ENCODE results near the gene H2BK1. TPM values are rescaled to one million over a fixed set of nuclear protein-coding genes. Genes with fewer than 3 reads are reported as not detected.

Gene H2BK1
- total RNA-seq, 4 donors from 2014 or later: not detected

DNA sequence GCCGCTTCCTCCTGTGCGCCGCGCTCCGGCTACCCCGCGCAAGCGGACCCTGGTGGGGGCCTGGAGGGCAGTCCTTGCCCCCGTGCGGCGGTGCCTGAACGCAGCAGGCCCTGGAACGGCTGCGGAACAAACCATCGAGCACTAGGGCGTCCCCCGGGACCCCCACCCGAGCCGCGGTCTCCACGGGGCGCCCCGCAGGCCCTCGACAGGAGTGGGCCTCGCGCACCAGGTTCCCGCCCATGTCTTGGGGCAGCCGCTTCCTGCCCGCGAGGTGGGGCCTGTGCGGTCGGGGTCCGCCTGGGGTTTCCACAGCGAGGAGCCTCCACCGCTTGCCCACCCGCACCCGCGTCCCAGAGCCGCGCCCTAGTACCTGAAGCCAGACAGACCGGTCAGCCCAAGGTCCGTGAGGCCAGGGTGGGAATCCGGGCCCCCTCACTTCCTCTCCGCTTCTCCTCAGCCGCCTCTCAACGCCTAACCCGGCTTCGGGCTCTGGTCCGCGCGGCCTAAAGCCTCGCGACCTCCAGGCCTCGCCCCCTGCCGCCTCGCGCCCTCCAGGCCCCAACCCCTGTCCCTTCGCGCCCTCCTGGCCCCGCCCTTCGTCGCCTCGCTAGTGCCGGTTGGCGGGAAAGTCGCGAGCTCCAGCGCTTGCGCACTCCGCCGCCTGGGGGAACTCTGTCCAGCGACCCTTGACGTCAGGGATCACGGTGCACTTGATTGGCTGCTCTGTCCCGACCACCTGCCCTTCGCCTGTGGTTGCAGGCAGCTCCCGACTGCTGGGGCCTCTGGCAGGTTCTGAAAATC lies 35.8 kb downstream of the H2BK1 start:
- TF ChIP-seq, protein P1, sequence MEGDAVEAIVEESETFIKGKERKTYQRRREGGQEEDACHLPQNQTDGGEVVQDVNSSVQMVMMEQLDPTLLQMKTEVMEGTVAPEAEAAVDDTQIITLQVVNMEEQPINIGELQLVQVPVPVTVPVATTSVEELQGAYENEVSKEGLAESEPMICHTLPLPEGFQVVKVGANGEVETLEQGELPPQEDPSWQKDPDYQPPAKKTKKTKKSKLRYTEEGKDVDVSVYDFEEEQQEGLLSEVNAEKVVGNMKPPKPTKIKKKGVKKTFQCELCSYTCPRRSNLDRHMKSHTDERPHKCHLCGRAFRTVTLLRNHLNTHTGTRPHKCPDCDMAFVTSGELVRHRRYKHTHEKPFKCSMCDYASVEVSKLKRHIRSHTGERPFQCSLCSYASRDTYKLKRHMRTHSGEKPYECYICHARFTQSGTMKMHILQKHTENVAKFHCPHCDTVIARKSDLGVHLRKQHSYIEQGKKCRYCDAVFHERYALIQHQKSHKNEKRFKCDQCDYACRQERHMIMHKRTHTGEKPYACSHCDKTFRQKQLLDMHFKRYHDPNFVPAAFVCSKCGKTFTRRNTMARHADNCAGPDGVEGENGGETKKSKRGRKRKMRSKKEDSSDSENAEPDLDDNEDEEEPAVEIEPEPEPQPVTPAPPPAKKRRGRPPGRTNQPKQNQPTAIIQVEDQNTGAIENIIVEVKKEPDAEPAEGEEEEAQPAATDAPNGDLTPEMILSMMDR (IDR thresholded peaks at IDR 0.05): no peak
- no peak for TF ChIP-seq POLR2A (IDR thresholded peaks at IDR 0.05)
- peak in 1 of 2 donors; percentile 86 for DNase-seq (ENCODE audit: low spot score in 2 of 2)
- intact Hi-C loops (cut with DNase I; ENCODE audit: low total_unique reads): loop anchor here (5.0 kb wide), 1 partner anchor 52 kb away; no protein-coding TSS in a partner anchor
- H3K4me3 ChIP-seq (ENCODE audit: low read depth, poor library complexity, severe bottlenecking): no peak overlapping the region
- 56 to 62% methylated on average over 63 to 70 of the region's 77 CpGs for WGBS, 2 donors

DNA sequence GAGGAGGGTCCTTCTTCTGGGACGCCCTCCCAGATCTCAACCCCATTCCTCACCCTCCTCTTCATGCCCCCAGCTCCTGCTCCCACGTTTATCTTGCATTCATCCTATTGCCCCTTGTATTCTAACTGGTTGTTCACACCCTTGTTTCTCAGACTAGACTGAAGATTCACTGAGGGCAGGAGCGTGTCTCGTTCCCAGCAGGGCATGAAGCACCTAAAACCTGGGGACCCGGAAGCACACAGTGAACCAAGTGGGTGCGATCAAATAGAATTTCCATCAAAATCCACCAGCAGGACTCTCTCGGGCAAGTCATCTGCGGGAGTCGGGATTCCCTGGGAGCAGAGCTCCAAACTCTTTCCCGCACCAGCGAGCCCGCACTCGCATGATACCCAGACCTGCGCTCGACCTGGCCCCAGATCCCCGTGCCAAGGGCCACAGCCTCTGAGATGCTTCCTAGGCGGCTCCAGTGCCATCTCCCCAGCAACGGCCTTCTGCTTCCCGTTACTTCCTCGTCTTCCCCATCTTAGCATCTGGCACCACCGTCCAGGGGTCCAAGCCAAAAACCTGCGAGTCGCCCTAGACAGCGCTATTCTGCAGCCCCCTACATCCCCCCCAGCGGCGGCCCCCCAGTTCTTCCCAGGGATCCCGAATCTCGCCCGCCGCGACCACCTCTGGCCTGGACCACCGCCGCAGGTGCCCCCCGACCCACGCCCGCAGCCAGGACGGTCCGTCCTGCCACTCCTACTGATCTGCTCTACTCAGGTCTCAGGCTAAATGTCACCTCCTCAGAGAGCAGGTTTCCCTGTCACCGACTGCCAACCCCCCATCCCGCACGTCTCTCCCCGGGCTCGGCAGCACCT lies 36.7 kb downstream of the H2BK1 start:
- peak in 1 of 2 donors; percentile 82 for DNase-seq (ENCODE audit: low spot score in 2 of 2)
- WGBS, 2 donors: 82 to 85% methylated on average over 43 of the region's 43 CpGs
- intact Hi-C loops (cut with DNase I; ENCODE audit: low total_unique reads): loop anchor here (5.0 kb wide), 1 partner anchor 51 kb away; no protein-coding TSS in a partner anchor
- TF ChIP-seq, protein P1 (IDR thresholded peaks at IDR 0.05): no peak
- TF ChIP-seq POLR2A (IDR thresholded peaks at IDR 0.05): no peak
- no peak overlapping the region for H3K4me3 ChIP-seq (ENCODE audit: low read depth, poor library complexity, severe bottlenecking)

DNA sequence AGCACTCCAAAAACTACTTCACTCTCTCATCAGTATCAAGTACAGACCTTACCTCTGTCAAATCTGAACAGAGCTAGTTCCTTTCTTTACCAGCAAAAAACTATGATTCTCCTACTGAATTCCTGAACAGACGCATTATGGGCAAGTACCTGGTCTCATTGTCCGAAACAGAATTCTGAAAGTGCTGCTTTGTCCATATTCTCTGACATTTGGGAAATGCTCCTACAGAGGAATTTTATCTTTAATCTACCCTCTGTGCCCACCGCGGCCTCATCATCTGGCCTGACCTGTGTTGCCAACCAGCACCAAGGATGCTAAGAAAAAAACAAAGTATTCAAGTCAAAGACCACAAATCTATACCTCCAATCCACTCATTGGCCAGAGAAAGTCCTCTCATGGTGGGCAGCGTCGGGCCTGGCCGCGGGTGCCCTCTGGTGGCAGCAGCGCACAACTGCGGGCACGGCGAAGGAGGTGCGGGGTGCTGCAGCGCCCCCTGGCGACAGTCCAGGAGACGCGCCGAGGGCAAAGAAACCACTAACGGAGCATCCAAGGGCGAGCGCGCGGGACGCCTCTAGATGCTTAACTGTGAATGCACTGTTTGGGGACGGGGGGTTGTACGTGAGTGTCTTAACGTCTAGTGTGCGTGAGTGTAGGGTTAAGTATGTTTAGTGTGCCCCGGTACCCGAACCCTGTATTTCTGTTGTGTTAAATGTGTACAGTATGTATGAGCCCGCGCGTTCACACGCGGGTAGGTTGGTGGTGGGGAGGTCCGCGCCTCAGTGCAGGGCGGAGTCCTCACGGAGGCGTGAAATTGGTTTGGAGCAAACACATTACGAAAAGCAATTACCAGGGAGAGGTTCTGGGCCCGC lies 37.8 kb downstream of the H2BK1 start:
- TF ChIP-seq POLR2A (IDR thresholded peaks at IDR 0.05): no peak
- TF ChIP-seq, protein P1 (IDR thresholded peaks at IDR 0.05): peak in 1 of 3 donors; percentile 98
- intact Hi-C loops (cut with DNase I; ENCODE audit: low total_unique reads): loop anchor here (5.0 kb wide), 1 partner anchor 50 kb away; no protein-coding TSS in a partner anchor
- no peak overlapping the region for H3K4me3 ChIP-seq (ENCODE audit: low read depth, poor library complexity, severe bottlenecking)
- WGBS, 2 donors: 21 to 23% methylated on average over 33 to 42 of the region's 42 CpGs
- peak; percentile 59 to 96 for DNase-seq (ENCODE audit: low spot score in 2 of 2)

DNA sequence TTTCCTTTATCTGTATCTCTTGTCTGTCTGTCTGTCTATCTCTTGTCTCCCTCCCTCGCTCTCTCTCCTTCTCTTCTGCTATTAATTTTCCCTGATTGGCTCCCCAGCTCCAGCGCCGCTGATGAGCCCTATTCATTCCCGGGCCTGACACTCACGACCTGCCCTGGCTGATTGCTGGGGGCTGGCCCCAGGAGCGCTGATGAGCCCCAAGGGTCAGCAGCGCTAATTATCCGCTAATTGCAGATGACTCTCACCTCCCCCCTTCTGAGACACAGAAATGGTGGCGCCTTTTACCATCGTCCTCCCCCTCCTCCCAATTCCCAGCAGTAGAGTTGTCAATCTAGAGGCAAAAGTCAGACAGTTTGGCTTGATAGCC lies 41.5 kb downstream of the H2BK1 start:
- WGBS, 2 donors: 54 to 61% methylated on average over 10 of the region's 10 CpGs
- intact Hi-C loops (cut with DNase I; ENCODE audit: low total_unique reads): loop anchor here (10.0 kb wide), 1 partner anchor 136 kb away; no protein-coding TSS in a partner anchor
- TF ChIP-seq, protein P1 (IDR thresholded peaks at IDR 0.05): no peak
- no peak for TF ChIP-seq POLR2A (IDR thresholded peaks at IDR 0.05)
- DNase-seq (ENCODE audit: low spot score in 2 of 2): no peak
- no peak overlapping the region for H3K4me3 ChIP-seq (ENCODE audit: low read depth, poor library complexity, severe bottlenecking)

All from lower leg skin (tissue), 4 donors.